GM19395 (cell line): ENCODE data around the gene SPATA3.
"Not testable (repeated sequence)": the region's sequence is repeated elsewhere in the genome, so short reads cannot be mapped to it uniquely, and the experiment has no call there.

Experiments used
- ATAC-seq: cut with Tn5 transposase; IDR thresholded peaks from one replicate; pipeline ENCODE4 v1.9.1; 2021; ENCODE audit warnings: mild to moderate bottlenecking, moderate library complexity; ENCODE audit not compliant: unreplicated experiment

SPATA3 gene

DNA sequence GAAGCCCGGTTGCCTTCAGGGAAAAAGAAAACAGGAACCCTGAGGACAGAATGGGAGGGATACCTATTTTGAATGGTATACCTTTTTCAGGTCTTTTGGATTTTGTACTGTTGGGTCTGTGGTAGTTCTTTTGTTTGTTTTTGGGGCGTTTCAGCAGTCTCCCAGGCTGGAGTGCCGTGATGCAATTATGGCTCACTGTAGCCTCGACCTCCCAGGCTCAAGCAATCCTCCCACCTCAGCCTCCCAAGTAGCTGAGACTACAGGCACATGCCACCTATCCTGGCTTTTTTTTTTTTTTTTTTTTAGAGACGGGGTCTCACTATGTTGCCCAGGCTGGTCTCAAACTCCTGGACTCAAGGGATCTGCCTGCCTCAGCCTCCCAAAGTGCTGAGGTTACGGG, 27.6 kb upstream of the SPATA3 start:
- not testable (repeated sequence) for ATAC-seq

DNA sequence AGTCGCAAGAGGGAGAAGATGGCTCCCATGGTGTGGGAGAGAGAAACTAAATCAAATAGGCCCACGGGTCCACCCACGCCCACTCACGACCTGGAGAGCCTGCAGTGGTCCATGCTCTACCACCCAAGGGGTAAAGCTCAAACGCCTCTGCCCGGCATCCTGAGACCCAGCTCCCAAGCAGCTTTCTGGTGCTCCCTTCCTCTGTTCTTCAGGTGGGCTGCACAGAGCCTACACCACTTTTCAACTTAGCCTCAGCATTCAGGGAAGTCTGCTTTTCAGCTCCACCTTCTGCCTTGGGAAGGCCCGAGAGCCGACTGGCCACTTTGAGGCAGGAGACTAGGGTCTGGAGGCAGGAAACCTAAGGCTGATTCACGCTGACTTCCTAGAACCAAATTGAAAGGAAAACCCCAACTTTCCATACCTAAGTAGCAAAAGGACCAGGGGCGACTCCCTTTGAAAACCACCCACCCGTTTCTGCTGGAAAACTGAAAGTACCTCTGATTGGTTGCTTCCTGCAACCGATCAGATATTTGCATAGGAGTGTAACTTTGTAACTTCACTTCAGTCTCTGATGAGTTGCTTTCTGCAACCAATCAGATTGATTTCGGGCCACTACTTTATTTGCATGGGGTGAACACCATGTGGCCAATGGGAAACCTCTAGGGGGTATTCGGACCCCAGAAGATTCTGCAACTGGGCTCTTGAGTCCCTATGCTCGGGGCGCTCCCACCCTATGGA, 26.8 kb upstream of the SPATA3 start:
- no peak for ATAC-seq

DNA sequence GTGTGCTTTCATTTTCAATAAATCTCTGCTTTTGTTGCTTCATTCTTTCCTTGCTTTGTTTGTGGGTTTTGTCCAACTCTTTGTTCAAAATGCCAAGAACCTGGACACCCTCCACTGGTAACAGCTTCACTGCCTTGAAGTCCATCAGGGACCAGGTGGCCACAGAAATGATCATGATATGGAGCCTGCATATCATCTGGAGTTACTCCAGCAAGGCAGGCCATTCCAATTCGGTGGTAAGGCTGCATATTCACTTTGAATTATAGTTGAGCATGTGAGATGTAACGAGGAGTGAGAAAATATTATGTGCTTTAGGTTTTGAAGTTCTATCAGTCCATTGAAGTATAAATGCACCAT, 26.3 kb upstream of the SPATA3 start:
- ATAC-seq: no peak

DNA sequence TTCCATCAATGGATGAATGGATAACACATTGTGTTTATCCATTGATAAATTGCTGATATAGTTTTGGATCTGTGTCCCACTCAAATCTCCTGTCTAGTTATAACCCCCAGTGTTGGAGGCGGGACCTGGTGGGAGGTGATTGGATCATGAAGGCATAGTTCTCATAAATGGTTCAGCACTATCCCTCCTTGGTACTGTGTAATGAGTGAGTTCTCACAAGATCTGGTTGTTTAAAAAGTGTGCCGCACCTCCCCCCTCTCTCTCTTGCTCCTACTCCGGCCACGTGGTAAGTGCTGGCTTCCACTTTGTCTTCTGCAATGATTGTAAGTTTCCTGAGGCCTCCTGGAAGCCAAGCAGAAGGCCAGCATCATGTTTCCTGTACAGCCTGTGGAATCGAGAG, 23.9 kb upstream of the SPATA3 start:
- no peak for ATAC-seq

DNA sequence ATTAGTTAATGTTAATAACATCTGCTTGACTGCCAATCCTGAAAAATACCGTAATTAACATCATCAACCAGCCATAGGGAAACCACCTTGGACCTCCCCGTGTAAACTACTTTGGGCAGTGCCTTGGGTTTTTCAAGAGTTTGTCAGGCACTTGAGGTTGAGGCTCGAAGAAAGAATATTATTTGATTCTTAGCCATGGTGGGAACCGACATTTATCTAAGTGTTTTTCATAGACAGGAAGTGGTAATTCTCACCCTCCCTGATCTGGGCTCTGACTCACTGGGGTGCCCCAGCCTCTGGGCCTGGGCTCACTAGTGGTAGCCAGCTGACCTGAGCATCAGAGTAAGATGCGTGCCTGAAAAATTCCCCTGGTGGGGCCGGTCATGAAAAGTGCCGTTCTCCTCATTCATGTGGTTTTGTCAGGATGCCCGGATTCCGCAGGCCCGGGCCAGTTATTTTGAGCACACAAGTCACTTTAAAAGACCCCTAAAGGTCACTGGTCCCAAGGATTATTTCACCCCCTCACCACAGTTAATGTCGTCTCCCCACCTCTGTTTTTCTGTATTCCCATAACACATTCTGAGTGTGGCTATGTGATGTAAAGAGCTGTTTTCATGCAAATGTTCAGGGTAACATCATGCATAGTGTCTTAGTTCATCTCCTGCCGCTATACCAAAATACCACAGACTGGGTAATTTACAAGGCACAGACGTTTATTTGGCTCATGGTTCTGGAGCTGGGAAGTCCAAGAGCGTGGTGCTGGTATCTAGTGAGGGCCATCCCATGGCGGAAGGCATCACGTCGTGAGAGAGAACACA, 21.6 kb upstream of the SPATA3 start:
- ATAC-seq: peak; percentile 82

DNA sequence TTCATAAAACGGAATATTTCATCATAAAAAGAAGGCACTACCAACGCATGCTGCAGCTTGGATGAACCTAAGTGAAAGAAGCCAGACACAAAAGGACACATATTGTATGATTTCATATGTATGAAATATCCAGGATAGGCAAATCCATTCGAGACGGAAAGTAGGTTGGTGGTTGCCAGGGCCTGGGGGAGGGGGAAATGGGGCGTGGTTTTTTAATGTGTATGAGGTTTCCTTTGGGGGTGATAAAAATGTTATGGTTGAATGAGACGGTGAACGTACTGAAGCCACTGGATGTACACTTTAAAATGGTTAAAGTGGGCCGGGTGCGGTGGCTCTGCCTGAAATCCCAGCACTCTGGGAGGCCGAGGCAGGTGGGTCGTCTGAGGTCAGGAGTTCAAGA, 20.0 kb upstream of the SPATA3 start:
- no peak for ATAC-seq

DNA sequence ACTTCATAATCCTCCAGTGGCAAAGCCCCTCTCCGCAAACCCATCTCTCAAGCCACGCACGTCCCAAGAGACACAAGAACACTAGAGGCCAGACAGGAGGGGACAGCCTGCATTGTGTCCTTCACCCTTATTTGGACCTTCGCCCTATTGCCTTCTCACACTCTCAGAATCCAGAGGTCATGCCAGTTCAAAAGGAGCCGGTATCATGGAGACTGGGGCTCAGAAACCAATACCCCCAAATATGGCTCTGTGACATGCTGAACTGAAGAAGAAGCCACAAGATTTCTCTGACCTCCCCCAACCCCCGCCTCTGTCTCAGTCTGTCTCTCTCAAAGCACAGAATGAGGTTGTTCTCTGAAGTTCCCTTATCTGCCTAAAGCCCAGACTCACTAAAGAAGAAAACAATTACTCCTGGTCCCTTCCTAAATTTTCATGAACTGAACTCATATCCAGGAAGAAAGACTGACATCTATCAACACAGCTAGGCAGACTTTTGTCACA, 19.2 kb upstream of the SPATA3 start:
- no peak for ATAC-seq

DNA sequence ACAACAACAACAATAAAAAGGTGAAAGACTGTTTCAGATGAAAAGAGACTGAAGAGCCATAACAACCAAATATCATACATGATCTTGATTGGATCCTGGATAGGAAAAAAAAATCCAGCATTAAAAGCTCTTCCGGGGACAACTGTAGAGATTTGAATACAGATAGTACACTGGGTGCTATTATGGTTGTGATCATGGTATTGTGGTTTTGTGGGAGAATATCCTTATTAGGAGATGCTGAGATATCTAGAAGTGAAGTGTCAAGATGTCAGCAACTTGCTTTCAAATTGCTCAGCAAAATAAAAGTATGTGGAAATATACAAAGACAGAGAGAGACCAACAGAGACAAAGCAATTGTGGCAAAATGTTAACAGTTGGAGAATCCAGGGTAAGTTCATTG, 15.5 kb upstream of the SPATA3 start:
- no peak for ATAC-seq

DNA sequence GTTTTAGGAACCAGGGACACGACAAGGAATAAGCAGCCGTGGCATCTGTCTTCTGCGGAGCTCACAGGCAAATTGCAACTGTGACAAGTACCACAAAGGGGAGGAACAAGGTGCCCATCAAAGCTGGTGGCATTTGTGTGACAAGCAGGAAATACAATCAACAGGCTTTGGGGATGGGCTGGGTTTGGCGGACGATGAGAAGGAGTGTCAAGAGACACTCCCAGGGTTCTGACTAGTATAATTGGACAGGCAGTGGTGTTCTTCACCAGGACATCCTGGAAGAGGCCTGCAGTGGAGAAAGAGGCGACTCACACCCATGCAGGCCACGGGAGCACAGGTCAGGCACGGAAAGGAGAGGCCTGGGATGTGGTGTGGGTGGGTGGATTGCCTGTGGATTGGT, 14.2 kb upstream of the SPATA3 start:
- no peak for ATAC-seq

DNA sequence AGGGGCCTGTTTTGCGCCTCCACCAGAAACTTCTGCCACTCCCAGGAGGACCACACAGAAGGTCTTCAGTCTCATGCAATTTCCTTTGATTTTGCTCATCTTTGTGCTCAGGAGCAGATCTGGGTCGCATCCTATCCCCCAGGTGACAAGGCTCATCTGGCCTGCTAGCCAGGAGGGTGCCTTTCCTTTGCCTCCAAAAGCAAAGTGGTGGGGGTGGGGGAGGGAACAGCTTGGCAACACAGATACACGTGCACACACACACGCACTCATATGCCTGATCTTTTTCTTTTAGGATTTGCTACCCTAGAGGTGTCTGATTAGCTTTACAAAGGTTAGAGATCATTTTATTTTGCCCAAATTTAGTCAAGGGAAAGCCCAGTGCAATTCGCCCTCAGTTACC, 13.8 kb upstream of the SPATA3 start:
- no peak for ATAC-seq

DNA sequence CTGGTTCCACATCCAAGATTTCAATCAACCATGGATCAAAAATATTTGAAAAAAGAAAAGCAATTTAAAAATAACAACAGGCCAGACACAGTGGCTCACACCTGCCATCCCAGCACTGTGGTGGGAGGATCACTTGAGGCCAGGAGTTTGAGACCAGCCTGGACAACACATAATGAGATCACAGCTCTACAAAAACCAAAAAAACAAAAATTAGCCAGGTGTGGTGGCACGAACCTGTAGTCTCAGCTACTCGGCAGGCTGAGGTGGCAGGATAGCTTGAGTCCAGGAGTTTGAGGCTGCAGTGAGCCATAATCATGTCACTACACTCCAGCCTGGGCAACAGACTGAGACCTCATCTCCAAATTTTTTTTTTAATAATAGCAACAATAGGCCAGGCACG, 13.4 kb upstream of the SPATA3 start:
- no peak for ATAC-seq

DNA sequence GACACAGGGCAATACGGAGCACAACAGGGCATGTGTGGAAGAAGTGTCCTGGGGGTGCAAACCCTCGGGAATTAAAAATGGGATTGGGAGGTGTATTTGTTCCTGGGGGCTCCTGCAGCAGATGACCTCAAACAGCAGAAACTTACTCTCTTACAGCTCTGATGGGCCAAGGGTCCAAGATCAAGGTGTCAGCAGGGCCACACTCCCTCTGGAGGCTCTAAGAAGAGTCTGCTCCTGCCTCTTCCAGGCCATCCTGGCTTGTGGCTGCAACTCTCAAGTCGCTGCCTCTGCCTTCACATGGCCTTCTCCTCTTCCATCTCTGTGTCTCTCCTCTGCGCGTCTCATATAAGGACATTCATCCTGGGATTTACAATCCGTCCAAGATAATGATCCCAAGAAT, 12.4 kb upstream of the SPATA3 start:
- ATAC-seq: no peak

DNA sequence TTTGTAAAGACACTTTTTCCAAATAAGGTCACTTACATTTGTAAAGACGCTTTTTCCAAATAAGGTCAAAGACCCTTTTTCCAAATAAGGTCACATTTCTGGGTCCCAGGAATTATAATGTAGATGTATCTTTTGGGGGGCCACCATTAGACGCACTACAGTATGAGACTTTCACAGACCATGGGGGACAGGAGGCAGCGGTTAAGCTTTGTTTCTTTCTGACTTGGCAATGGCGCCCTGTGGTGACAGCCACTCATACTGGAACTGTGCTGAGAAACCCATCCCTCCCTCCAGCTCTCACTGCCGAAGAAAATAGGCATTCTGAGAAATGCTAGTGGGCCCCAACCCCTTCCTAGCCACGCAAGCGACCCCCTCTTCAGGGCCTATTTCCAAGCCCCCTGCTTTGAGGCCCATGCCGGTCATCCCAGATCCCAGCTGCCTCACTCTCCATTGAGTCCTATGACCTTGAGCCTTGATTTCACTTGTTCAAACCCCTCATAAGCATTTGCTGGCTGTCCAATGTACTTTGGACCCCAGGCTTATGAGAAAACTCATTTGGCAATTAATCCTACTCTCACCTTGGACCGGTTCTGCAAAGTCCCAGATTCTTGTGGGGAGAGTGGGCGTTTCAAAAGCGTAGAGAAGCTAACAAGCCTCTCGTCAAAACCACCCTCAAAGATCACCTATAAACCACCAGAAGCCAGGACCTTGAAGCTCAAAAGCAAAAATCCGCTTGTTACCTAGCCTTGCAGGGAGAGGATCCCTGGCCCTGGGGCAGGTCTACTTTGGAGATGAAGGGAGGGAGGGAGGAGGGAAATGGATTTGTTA, 11.3 kb upstream of the SPATA3 start:
- ATAC-seq: peak; percentile 87

DNA sequence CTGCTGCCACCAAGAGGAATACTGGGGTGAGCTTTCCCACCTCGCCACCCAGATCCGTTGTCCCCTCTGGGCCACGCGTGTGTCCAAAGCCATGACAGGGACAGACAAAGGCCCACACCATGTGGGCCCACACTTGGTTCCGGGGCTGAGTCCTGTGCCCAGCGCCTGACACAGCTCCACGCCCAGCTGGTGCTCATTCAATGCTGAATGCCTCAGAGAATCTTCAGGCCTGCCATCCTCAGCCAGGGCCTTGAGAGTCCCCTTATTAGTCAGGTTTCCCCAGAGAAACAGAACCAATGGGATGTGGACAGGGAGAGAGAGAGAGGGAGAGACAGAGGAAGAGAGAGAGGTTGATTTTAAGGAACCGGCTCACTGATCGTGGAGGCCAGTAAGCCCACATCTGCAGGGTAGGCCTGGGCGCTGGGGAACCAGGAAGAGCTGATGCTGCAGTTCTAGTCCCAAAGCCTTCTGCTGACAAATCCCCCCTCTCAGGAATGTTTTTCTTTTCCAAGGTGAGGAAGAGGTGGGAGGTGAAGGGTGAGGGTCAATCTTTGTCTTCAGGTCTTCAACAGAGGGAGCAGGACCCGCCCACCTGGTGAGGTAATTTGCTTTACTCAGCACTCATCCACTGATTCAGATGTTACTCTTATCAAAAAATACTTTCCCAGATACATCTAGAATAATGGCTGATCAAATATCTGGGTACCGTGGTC, 10.2 kb upstream of the SPATA3 start:
- ATAC-seq: no peak

DNA sequence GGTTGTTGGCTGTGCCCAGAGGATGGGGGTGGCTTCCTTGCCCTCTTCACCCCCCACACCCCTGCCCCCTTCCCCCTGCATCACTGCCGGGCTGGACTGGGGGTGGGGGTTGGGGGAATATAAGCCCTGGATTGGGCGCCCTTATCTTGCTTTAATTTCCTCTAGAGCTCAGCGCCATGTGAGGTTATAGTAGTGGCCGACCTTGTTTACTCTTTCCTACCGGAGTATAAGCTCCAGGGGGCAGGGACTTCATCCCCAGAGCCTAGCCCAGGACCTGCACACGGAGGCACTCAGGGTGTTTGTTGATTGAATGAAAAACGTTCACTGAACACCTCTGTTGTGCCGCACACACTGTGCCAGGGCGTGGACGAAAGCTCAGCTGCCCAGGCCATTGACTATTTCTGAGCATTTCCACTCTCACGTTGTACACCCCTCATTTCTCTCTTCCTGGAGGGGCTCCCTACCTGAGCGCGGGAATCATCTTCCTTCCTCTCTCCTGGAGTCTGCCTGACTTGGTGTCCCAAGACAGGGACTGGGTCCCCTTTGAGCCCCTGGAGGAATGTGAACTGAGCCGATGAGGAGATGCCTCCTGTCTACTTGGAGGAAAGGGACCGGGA, 9.3 kb upstream of the SPATA3 start:
- ATAC-seq: no peak

DNA sequence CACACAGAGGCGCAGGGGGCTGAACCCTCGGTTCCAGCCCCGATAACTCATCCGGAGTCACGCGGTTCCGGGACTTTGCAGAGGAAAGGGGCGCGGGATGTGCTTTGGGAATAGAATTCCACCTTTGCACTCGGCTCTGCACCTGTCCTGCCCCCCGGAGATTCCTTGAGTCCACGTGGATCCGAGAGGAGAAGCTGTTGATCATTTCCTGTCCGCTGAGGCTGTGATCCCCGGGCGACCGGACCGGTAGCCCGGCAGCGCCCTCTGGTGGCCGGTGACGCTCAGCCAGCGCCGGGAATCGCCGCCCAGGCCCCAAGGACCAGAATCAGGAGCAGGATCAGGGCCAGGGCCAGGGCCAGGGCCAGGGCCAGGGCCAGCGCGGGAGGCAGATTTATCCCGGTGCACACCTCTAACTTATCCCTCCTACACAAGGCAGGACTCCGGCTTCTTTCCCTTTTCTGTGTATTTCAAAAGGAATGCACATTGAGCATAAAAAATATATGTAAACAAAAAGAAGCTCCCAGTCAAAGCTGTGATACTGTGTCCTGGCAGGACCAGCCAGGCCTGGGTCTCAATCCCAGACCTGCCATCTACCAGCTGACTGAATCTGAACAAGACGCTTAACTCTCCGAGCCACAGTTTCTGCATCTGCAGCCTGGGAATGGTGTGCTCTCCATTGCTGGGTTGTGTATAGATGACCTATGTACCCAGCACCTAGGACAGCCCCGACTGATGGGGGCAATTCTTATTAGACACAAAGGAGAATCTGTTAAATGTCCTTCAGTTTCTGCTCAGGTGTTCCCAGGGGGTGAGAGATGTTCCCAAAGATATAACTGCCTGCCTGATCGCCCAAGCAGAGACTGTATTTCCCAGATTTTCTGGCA, 8.5 kb upstream of the SPATA3 start:
- no peak for ATAC-seq

DNA sequence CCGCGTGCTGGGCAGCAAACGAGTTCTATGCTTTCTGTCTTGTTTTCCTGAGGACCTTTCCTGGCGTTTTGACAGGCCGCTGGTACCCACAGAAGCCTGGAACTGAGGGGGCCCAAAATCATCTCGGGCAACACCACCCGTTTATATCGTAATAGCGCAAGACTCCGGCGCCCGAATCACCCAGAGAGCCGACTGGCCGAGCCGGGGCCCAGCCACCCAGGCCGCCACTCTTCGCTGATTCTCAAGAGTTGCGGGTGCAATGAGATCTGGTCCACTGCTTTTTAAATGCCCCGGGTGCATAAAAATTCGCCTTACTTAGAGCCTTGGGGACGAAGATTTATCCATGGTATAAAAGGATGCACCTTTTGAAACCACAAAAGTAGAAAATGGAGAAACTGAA, 6.2 kb upstream of the SPATA3 start:
- ATAC-seq: no peak

DNA sequence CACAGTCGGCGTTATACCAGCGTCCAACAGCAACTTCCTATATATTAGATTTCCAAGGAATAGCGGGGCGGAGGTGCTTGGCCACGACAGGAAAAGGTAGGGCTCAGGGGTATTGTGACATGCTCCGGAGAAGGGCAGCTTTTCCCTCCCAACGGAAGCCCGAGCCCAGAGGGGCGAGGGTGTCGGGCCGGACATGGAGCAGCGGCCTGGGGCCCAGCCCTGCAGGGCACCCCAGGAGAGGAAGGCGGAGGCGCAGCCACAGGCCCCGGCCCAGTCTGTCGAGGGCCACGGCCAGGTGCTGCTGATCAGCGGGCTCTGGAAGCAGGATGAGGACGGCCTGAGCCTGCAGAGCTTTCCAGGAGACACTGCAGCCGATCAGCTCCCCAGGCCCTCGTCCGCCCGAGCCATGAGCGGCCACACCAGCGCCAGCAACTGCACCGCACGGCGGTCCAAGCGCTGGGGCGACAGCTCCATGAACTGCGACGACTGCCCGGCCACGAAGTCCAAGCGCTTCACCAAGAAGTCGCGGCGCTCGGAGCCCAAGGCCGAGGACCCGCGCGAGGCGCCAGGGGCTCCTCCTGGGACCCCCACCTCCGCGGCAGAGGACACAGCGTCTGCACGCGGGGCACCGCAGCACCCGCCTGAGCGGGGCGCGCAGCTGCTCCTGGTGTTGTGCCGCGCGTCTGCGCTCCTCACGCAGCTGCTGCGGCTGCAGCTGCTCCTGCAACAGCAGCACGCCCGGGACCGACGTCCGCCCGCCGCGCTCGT, 5.6 kb upstream of the SPATA3 start:
- no peak for ATAC-seq

DNA sequence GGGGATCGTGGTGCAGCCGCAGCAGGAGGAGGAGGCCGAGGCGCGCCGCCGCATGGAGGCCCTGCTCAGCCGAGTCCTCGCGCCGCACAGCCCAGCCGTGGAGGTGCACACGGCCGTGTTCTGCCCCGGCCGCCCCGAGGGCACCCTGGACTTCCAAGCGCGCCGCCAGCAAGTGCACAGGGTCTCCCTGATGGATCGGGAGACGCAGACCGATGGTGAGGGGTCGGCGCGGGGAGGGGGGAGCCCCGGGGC, 5.1 kb upstream of the SPATA3 start:
- ATAC-seq: no peak
